Bronchial smooth muscle cell (primary cell): ENCODE measurements around the gene IFI30. TPM values are rescaled to one million over a fixed set of nuclear protein-coding genes. Genes with fewer than 3 reads are reported as not detected.

Experiments used
- total RNA-seq: library from RNA; depleted of rRNA; stranded (reverse); fragments of >200 nt; gene quantifications from 2 replicates; pipeline ENCODE4 v1.2.1, GENCODE V29; 2014

The IFI30 gene
- 9.5 and 35.3 TPM in 2 replicates for total RNA-seq

GRCh38 chr19:18173572-18174288 lies at the start of gene IFI30:
Gene IFI30, plus strand, starts transcription at chr19:18173813. Its CDS starts 29 bp downstream, at chr19:18173842.

GRCh38 chr19:18152817-18153555 lies 20.6 kb upstream of the IFI30 start, which contains the start of gene PIK3R2:
Gene PIK3R2, plus strand, starts transcription at chr19:18153163. Its CDS starts 2,717 bp downstream, at chr19:18155880.

DNA sequence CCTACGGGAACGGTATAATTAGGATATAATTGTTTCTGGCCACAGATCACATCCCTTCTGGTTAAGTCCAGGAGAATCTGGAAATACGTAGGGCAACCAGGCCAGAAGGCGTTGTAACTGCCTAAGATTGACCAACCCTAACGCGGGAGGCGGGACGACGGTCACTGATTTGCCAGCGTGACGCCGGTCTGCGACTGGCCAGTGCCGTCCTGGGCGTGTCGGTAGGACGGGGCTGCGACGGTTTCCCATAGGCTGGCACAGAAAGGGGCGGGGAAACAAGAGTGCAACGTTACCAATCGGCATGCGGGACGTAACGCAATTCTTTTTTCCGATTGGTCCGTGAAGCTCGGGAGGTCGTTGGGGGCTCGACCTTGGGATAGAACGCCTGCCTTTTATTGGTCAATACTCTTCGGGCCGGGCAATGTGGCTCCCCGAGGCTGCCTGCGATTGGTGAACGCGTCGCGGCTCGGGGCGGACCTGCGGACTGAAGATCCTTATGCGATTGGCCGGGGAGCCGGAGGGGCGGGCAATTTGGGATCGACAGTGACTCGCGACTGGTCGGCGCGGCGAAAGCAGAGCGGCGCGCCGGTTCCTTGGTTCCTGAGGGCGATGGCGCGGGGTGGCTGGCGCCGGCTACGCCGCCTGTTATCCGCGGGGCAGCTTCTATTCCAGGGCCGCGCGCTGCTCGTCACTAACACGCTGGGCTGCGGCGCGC lies 19.2 kb downstream of the IFI30 start, which contains the start of gene MPV17L2:
Gene MPV17L2, plus strand, starts transcription at position 546 of the 715 bp plus-strand sequence. Its CDS starts 64 bp downstream, at position 610.

GRCh38 chr19:18203863-18204393 lies 30.3 kb downstream of the IFI30 start, which contains the start of gene RAB3A:
Gene RAB3A, minus strand, starts transcription at chr19:18204042. Its CDS starts 1,302 bp downstream, at chr19:18202740.

GRCh38 chr19:18225702-18226468 lies 52.3 kb downstream of the IFI30 start, which contains the start of gene PDE4C:
Gene PDE4C, minus strand, starts transcription at chr19:18226438. Its CDS starts 23 bp downstream, at chr19:18226415.

Other genes starting within 250 kb of the IFI30 start
- 40.4 and 41.1 TPM in 2 replicates for gene CCDC124, start 240.8 kb upstream of the IFI30 start, total RNA-seq
- gene KCNN1, start 206.7 kb upstream of the IFI30 start, total RNA-seq: 0.34 TPM in 1 of 2 replicates, not detected in the other
- 4.6 and 6.1 TPM in 2 replicates for gene ARRDC2, start 165.6 kb upstream of the IFI30 start, total RNA-seq
- 0.32 TPM in 1 of 2 replicates, not detected in the other for gene IL12RB1, start 86.9 kb upstream of the IFI30 start, total RNA-seq
- gene MAST3, start 76.0 kb upstream of the IFI30 start, total RNA-seq: 1.9 and 3.0 TPM in 2 replicates
- 2.0 and 8.4 TPM in 2 replicates for gene PIK3R2, start 20.6 kb upstream of the IFI30 start, total RNA-seq
- gene MPV17L2, start 19.4 kb downstream of the IFI30 start, total RNA-seq: 4.2 and 5.2 TPM in 2 replicates
- gene RAB3A, start 30.2 kb downstream of the IFI30 start, total RNA-seq: 3.2 and 11.1 TPM in 2 replicates
- gene PDE4C, start 52.6 kb downstream of the IFI30 start, total RNA-seq: 2.2 and 2.9 TPM in 2 replicates
- gene IQCN, start 100.6 kb downstream of the IFI30 start, total RNA-seq: 0.43 and 0.63 TPM in 2 replicates
- 71.4 and 107 TPM in 2 replicates for gene JUND, start 107.8 kb downstream of the IFI30 start, total RNA-seq
- 59.2 and 128 TPM in 2 replicates for gene LSM4, start 149.3 kb downstream of the IFI30 start, total RNA-seq
- gene PGPEP1, start 166.8 kb downstream of the IFI30 start, total RNA-seq: 42.6 and 66.2 TPM in 2 replicates
- gene GDF15, start 212.3 kb downstream of the IFI30 start, total RNA-seq: 33.8 and 41.9 TPM in 2 replicates
- 0.16 and 0.34 TPM in 2 replicates for gene LRRC25, start 223.8 kb downstream of the IFI30 start, total RNA-seq
- gene SSBP4, start 245.6 kb downstream of the IFI30 start, total RNA-seq: 31.8 and 40.5 TPM in 2 replicates